K562 (cell line): Measurements from ENCODE around the gene STYXL1.

Source experiments
- FOXA1 ChIP-seq: fragments of 450-650 bp; IDR thresholded peaks from 2 replicates; pipeline ENCODE4 v1.6.1; 2016; ENCODE audit warnings: mild to moderate bottlenecking, borderline replicate concordance
- POLR2A ChIP-seq: fragments of 450-650 bp; conservative IDR thresholded peaks from 2 replicates; pipeline ENCODE4 v1.6.1; 2016
- ZBTB1 ChIP-seq: sonication (generic); formaldehyde crosslinking; IDR thresholded peaks from 2 replicates; pipeline ENCODE4 v1.8.1; 2023; ENCODE audit warnings: missing genetic modification reagents, low read depth, mild to moderate bottlenecking, borderline replicate concordance
- ZBTB9 ChIP-seq: fragments of 450-650 bp; formaldehyde crosslinking; IDR thresholded peaks from 2 replicates; pipeline ENCODE4 v1.4.0; 2020; ENCODE audit warnings: mild to moderate bottlenecking, moderate library complexity
- ZNF24 ChIP-seq: fragments of 450-650 bp; IDR thresholded peaks from 2 replicates; pipeline ENCODE4 v1.6.1; 2016
- TF ChIP-seq, protein P1 (sequence below), 2 experiments: fragments of 450-650 bp; formaldehyde crosslinking in 1 of 2; IDR thresholded peaks; 2 replicates each; pipeline versions ENCODE4 v1.4.0 to v1.6.1; 2014 to 2020; ENCODE audit warnings: mild to moderate bottlenecking in 2 of 2, borderline replicate concordance in 1 of 2, low read depth in 1 of 2
- TF ChIP-seq, protein P2 (sequence below): fragments of 150-350 bp; conservative IDR thresholded peaks from 2 replicates; pipeline ENCODE4 v1.6.1; 2014; ENCODE audit warnings: low read length

DNA sequence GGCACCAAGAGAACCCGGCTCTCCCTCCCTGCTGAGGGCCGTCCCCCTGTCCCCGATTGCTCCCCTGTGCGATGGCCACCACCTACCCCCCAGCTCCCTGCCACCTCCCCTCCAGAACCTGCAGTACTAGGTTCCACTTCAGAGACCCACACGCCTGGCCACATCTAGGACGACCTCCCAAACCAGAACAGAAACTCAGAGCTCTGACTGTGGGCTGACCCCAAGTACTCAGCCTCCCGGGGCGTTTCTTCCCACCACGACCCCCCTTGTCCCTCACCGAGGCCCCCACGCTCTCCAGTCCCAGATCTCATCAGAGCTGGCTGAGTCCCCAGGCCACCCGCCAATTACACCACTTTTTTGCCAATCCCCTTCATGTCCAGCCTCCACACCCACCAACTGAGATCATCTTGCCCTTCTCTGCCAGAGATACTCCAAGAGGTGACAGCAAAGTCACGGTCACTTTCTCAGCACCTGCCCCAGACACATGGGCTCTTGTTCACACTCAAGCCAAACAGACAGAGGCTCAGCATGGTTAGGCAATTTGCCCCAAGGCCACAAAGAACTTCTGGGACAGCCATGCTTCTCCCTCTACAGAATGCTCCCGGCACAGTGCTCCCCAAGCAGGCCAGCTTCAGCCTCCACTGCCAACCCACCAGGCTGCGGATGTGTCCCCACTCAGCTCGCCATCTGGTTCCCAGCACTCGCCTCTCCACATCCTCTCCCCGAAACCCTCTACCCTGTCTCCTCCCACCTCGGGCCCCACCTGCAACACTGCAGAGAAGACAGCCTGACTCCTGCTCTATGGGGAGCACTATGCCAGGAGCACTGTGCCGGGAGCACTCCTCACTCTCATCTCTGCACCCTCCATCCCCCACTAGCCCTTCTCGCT is 58.1 kb downstream of the STYXL1 start:
- TF ChIP-seq POLR2A (no peak), FOXA1 (no peak), ZBTB9 (CRISPR knock-in tag) (no peak), ZBTB1 (CRISPR knock-in tag) (no peak), ZNF24 (no peak)
- TF ChIP-seq, protein P1, sequence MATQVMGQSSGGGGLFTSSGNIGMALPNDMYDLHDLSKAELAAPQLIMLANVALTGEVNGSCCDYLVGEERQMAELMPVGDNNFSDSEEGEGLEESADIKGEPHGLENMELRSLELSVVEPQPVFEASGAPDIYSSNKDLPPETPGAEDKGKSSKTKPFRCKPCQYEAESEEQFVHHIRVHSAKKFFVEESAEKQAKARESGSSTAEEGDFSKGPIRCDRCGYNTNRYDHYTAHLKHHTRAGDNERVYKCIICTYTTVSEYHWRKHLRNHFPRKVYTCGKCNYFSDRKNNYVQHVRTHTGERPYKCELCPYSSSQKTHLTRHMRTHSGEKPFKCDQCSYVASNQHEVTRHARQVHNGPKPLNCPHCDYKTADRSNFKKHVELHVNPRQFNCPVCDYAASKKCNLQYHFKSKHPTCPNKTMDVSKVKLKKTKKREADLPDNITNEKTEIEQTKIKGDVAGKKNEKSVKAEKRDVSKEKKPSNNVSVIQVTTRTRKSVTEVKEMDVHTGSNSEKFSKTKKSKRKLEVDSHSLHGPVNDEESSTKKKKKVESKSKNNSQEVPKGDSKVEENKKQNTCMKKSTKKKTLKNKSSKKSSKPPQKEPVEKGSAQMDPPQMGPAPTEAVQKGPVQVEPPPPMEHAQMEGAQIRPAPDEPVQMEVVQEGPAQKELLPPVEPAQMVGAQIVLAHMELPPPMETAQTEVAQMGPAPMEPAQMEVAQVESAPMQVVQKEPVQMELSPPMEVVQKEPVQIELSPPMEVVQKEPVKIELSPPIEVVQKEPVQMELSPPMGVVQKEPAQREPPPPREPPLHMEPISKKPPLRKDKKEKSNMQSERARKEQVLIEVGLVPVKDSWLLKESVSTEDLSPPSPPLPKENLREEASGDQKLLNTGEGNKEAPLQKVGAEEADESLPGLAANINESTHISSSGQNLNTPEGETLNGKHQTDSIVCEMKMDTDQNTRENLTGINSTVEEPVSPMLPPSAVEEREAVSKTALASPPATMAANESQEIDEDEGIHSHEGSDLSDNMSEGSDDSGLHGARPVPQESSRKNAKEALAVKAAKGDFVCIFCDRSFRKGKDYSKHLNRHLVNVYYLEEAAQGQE (IDR thresholded peaks at IDR 0.05; ENCODE audit: borderline replicate concordance): no peak
- TF ChIP-seq, protein P1 (CRISPR knock-in tag; IDR thresholded peaks at IDR 0.05; ENCODE audit: low read depth): no peak
- TF ChIP-seq, protein P2, sequence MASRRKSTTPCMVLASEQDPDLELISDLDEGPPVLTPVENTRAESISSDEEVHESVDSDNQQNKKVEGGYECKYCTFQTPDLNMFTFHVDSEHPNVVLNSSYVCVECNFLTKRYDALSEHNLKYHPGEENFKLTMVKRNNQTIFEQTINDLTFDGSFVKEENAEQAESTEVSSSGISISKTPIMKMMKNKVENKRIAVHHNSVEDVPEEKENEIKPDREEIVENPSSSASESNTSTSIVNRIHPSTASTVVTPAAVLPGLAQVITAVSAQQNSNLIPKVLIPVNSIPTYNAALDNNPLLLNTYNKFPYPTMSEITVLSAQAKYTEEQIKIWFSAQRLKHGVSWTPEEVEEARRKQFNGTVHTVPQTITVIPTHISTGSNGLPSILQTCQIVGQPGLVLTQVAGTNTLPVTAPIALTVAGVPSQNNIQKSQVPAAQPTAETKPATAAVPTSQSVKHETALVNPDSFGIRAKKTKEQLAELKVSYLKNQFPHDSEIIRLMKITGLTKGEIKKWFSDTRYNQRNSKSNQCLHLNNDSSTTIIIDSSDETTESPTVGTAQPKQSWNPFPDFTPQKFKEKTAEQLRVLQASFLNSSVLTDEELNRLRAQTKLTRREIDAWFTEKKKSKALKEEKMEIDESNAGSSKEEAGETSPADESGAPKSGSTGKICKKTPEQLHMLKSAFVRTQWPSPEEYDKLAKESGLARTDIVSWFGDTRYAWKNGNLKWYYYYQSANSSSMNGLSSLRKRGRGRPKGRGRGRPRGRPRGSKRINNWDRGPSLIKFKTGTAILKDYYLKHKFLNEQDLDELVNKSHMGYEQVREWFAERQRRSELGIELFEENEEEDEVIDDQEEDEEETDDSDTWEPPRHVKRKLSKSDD: no peak
